K562 (cell line): ENCODE results near the gene KCP. TPM values are rescaled to one million over a fixed set of nuclear protein-coding genes. Genes with fewer than 3 reads are reported as not detected.

Source experiments
- CBFB ChIP-seq: sonication (generic); formaldehyde crosslinking; IDR thresholded peaks from 2 replicates; pipeline ENCODE4 v1.4.0; 2020; ENCODE audit warnings: mild to moderate bottlenecking, missing genetic modification reagents
- GMEB1 ChIP-seq: fragments of 250-450 bp; sonication (Bioruptor Pico); IDR thresholded peaks from 2 replicates; pipeline ENCODE4 v1.4.0; 2020; ENCODE audit warnings: mild to moderate bottlenecking
- HBP1 ChIP-seq: fragments of 450-650 bp; formaldehyde crosslinking; IDR thresholded peaks from 2 replicates; pipeline ENCODE4 v1.4.0; 2022; ENCODE audit warnings: missing genetic modification characterization
- IRF1 ChIP-seq: sonication (generic); formaldehyde crosslinking; IDR thresholded peaks from 2 replicates; pipeline ENCODE4 v1.8.0; 2022; ENCODE audit warnings: missing genetic modification reagents, mild to moderate bottlenecking, borderline replicate concordance
- MCM3 ChIP-seq: fragments of 450-650 bp; IDR thresholded peaks from 2 replicates; pipeline ENCODE4 v1.6.1; 2016
- MXD1 ChIP-seq: fragments of 250-450 bp; sonication (Bioruptor Pico); IDR thresholded peaks from 2 replicates; pipeline ENCODE4 v1.8.0; 2021; ENCODE audit warnings: borderline replicate concordance, mild to moderate bottlenecking, moderate library complexity; ENCODE audit not compliant: poor library complexity, severe bottlenecking
- POLR2G ChIP-seq: fragments of 200-400 bp; formaldehyde crosslinking; IDR thresholded peaks from 2 replicates; pipeline ENCODE4 v1.6.1; 2017; ENCODE audit warnings: low read depth, mild to moderate bottlenecking, antibody characterized with exemption, low read length, moderate library complexity
- SLC30A9 ChIP-seq: fragments of 250-450 bp; sonication (Bioruptor Pico); IDR thresholded peaks from 2 replicates; pipeline ENCODE4 v1.8.0; 2022; ENCODE audit warnings: mild to moderate bottlenecking, moderate library complexity
- TCF7L2 ChIP-seq: fragments of 150-350 bp; IDR thresholded peaks from 2 replicates; pipeline ENCODE4 v1.6.1; 2016; ENCODE audit warnings: low read depth, mild to moderate bottlenecking, low read length, moderate library complexity
- UBTF ChIP-seq, 2 experiments: IDR thresholded peaks; 2 replicates each; pipeline ENCODE4 v1.6.1; 2012; ENCODE audit warnings: improper control_type of control experiment in 2 of 2, low read depth in 2 of 2, low read length in 2 of 2, borderline replicate concordance in 1 of 2
- YBX1 ChIP-seq: fragments of 450-650 bp; IDR thresholded peaks from 2 replicates; pipeline ENCODE4 v1.7.1; 2016; ENCODE audit warnings: mild to moderate bottlenecking
- ZBTB9 ChIP-seq: fragments of 450-650 bp; formaldehyde crosslinking; IDR thresholded peaks from 2 replicates; pipeline ENCODE4 v1.4.0; 2020; ENCODE audit warnings: mild to moderate bottlenecking, moderate library complexity
- ZNF146 ChIP-seq: IDR thresholded peaks from one replicate; pipeline ENCODE4 v1.6.1; 2018; ENCODE audit warnings: missing compliant biosample characterization; ENCODE audit not compliant: unreplicated experiment
- ZNF232 ChIP-seq: sonication (generic); formaldehyde crosslinking; IDR thresholded peaks from 2 replicates; pipeline ENCODE4 v1.8.0; 2022; ENCODE audit warnings: mild to moderate bottlenecking, missing genetic modification reagents
- ZNF24 ChIP-seq: fragments of 450-650 bp; IDR thresholded peaks from 2 replicates; pipeline ENCODE4 v1.6.1; 2016
- ZNF740 ChIP-seq, 3 experiments: fragments of 200-800 bp in 1 of 3; sonication (Bioruptor generic) in 1 of 3; sonication (generic) in 1 of 3; formaldehyde crosslinking in 1 of 3; IDR thresholded peaks; 2 replicates each; pipeline versions ENCODE4 v1.6.1 to v1.8.0; 2016 to 2022; ENCODE audit warnings: mild to moderate bottlenecking in 2 of 3, missing compliant biosample characterization in 2 of 3, missing genetic modification characterization in 2 of 3, missing genetic modification reagents in 1 of 3
- polyA plus RNA-seq, 8 experiments: library from polyadenylated mRNA; depleted of rRNA in 4 of 8; stranded (reverse) in 5 of 8; unstranded in 3 of 8; fragments of >200 nt; fragmentation: Nextera tagmentation in 2 of 8; fragmentation: Illumina TruSeq in 1 of 8; extraction: Ambion mirVana in 2 of 8; extraction: Trizol in 1 of 8; gene quantifications; 2 replicates each; pipeline versions ENCODE4 v1.2.1 to v1.2.3, GENCODE V29; 2011 to 2014; ENCODE audit warnings: inconsistent platforms in 1 of 8, missing spikeins in 1 of 8
- total RNA-seq, 7 experiments: library from RNA; depleted of rRNA in 6 of 7; stranded (reverse); fragments of >200 nt in 6 of 7; fragmentation: Illumina TruSeq in 2 of 7; extraction: Trizol in 2 of 7; gene quantifications; 2 replicates each; pipeline versions ENCODE4 v1.2.1 to v1.2.3, GENCODE V29; 2011 to 2021; ENCODE audit warnings: low replicate concordance in 1 of 7

KCP gene
- total and polyA plus RNA-seq, 9 of the 15 experiments (the other 6 are each of a cell fraction or from before 2014, with no cell fraction given) = 0.06 to 0.17 (median 0.12) TPM; not detected in 3

GRCh38 chr7:128833148-128833945, 77.2 kb downstream of the KCP start (continued):
- TF ChIP-seq UBTF (IDR thresholded peaks at IDR 0.05; ENCODE audit: borderline replicate concordance in 1 of 2, low read depth in 2 of 2, low read length in 2 of 2) (no peak), IRF1 (CRISPR knock-in tag) (no peak), CBFB (CRISPR knock-in tag) (no peak), MXD1 (CRISPR knock-in tag) (no peak), ZNF24 (no peak), HBP1 (no peak), ZBTB9 (no peak), ZNF232 (CRISPR knock-in tag) (no peak), ZNF146 (CRISPR knock-in tag) (no peak), MCM3 (no peak), TCF7L2 (no peak), ZNF740 (CRISPR knock-in tag; IDR thresholded peaks at IDR 0.05) (peak; percentile 87), ZNF740 (tag; IDR thresholded peaks at IDR 0.05) (peak in 1 of 2 experiments; percentile 55; a peak in 1 of 4 replicates), YBX1 (no peak), SLC30A9 (CRISPR knock-in tag) (no peak), GMEB1 (CRISPR knock-in tag) (no peak), POLR2G (no peak)
